ENCODE measurements around the gene VWA5B1.

VWA5B1 gene

DNA sequence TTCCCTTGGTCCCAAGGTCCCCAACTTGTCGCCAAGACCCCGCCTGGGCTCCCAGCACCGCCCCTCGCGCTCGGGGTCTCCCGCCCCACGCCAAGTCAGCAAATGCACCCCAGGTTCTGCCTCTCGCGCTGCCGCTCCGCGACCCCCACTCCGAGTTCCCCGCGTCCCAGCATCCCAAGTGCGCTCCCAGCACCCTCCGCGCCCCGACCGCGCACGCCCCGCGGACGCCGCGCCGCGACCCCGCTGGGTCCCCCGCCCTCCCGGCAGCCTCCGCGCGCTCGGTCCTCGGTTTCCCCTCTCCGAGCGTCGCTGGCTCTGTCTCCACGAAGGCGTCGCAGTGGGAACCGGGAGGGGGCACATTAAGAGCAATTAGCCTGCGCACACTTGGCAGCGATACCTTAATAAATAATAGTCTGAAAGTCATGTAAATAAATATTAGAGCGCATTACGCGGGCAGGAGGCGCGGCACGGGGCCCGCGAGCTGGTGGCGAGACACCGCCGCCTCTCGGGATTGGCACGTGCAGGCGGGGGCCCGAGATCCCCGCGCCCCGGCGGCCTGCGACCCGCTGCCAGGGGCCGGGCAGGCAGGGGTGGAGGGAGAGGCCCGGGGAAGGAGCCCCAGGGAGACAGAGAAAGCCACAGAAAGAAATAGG, 75.9 kb downstream of the VWA5B1 start:
- ATAC-seq (no peak), DNase-seq (no peak)

DNA sequence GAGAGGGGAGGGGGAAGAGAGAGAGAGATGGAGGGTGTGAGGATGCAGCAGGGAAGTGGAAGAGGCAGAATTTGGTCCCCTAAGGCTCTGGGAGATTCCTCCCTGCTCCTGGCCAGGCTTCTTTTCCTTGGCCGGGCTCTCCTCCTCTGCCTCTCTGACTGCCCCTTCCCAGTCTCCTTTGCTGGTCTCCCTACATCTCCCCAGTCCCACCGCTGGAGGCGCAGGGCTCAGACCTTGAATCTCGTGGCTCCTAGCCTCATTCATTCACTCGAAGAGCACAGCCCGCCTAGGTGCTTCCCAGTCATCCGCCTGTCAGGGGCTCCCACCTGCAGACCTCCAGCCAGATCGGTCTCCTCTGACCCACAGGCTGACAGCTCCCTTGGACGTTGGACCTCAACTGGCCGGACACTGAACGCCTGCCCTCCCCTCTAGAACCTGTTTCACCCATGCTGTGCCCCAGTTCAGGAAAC, 76.5 kb downstream of the VWA5B1 start:
- no peak for DNase-seq
- no peak for ATAC-seq

DNA sequence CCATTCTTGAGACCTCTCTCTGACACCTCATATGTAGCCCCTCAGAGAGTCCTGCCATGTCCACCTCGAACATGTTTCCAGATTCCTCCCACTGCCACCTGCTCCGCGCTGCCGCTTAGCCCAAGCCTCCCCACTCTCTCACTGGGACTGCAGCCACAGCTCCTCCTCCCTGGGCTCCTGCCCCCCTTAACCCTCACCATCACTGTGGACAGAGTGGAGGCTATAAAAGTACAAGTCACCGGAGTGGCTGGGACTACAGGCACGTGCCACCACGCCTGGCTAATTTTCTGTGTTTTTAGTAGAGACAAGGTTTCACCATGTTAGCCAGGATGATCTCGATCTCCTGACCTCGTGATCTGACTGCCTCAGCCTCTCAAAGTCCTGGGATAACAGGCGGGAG, 77.0 kb downstream of the VWA5B1 start:
- DNase-seq (no peak), ATAC-seq (no peak)

DNA sequence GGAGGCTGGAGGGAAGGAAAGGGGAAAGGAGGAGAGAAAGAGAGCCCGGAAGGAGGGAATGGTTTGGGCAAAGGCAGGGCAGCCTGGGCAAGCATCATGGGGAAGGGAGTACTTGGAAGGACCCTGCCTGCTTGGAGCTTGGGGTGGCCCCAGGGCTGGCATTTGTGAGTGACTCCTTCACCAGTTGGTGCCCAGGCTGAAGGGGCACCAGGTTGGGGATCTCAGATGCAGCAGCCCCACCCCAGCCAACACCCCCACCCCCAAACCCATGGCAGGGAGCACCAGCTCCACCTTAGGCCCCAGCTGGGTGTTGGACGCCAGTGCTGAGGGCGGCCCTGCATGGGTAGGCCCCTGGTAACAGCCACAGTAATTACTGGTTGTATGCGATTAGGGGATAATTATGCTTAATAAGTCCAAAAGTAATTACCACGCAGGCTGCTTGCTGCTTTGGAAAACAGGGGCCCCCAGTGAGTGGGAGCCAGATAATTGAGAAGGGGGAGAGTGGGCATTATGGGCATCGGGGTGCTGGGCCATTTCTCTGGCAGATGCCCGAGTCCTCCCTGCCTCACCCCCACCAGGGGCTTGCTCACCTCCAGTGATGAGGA, 78.3 kb downstream of the VWA5B1 start:
- DNase-seq = no peak
- no peak for ATAC-seq

DNA sequence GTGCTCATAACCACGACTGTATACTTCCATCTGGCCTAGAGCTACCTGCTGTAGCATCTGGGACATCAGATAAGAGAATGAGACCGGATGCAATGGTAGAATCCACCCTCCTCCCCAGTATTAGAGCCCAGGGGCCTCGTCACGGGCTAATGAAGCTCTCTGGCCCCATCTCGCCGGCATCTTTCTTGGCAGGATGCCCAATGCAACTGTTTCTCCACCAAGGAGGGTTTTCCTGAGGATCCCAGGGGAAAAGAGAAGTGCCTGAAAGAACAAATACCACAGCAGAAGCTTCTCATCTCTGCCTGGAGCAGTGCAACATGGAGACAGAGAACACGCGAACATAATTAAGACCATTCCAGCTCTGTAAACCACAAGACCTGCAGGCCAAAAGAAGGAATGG, 80.0 kb downstream of the VWA5B1 start:
- no peak for ATAC-seq

GRCh38 chr1:20371411-20371810, 80.7 kb downstream of the VWA5B1 start:
- ATAC-seq (no peak), DNase-seq (no peak)

More for the DNA sequence above, 80.0 kb downstream of the VWA5B1 start:
- no peak for DNase-seq

- ATAC-seq = peak; percentile 55
- no peak for DNase-seq
Measured at GRCh38 chr1:20371883-20372282, 81.2 kb downstream of the VWA5B1 start.

DNA sequence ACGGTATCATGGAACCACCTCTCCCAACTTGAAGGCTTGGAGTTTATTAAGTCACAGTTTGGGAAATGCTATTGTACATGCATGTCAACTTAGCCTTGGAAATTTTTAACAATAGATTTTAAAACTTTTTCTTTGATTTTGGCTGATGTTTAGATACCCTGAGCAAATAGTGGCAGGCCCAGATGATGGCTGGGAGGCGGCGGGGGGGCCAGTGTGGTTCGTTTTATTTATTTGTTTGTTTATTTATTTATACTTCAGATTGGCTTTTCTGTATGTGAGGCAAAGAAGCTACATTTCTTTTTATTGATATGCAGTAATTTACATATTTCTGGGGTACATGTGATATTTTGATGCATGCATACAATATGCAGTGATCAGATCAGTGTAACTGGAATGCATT, 82.0 kb downstream of the VWA5B1 start:
- ATAC-seq = no peak

DNA sequence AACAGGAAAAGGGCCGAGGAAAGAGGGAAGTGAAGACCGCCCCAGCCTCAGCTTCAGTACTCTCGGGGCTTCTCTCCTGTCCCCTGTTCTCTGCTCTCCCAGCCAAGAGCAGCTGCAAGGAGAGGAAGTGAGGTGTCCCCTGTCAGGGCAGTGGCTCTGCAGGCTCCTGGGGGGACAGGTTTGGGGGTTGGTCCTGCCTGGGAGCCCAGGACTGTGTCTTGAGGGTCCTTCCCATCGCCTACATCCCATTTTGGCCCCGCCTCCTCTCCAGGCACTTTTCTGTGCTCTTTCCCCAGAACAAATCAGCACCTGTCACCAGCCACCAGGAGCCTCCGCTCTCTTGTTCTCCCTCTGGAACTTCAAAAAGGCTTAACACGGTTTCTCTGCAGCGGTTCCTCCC, 82.6 kb downstream of the VWA5B1 start:
- no peak for DNase-seq
- no peak for ATAC-seq

More for the DNA sequence above, 82.0 kb downstream of the VWA5B1 start:
- no peak for DNase-seq

GRCh38 chr1:20373764-20374163, 83.1 kb downstream of the VWA5B1 start:
- DNase-seq (no peak), ATAC-seq (no peak)

DNA sequence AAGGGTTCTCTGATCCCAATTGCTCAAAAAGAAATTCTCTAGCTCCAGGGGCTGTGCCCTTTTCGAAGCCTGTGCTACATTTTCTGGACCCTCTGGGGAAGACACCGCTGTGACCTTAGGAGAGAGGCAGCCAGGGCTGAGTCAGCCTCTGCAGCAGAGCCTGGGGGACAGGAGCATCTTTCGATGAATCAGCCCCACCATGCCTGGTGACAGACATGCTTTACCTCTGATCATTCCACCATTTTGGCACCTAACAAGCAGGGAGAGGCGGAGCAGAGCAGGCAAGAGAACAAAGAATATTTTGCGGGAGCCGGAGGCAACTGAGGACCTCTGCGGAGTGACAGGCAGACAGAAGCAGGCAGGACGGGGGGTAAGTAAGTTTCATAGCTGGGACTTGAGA, 84.9 kb downstream of the VWA5B1 start:
- ATAC-seq (no peak), DNase-seq (no peak)

GRCh38 chr1:20376171-20376570, 85.5 kb downstream of the VWA5B1 start:
- ATAC-seq (no peak), DNase-seq (no peak)

- DNase-seq = peak; percentile 78
Measured at GRCh38 chr1:20376880-20377494, 86.3 kb downstream of the VWA5B1 start.

DNA sequence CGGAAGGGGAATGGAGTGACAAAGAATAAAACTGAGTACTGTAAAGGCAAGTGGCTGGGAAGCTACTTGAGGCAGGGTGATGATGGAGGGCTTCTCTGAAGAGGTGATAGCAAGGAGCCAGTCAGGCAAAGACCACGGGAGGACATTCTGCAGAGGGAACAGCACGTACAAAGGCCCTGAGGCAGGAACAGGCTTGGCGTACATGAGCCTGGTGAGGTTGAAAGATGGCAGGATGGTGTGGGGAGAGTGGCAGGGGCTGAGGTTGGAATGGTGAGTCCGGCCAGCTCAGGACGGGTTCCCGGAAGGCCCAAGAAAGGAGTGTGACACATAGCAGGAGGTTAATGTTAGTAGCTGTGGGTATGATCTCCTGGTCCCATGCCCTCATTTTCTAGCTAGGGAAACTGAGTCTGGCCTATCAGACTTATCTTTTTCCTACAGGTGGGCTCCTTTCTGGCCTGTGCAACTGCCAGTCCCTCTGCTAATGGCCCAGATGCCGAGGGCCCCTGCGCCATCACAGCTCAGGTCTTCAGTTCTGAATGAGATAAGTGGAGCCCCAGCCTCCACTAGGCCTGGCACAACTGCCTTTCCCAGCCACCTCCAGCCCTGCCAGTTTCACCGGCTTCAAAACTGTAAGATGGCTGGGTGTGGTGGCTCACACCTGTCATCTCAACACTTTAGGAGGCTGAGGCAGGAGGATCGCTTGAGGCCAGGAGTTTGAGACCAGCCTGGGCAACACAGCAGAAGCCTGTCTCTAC, 87.0 kb downstream of the VWA5B1 start:
- ATAC-seq (no peak), DNase-seq (no peak)

More at GRCh38 chr1:20376880-20377494, 86.3 kb downstream of the VWA5B1 start:
- ATAC-seq = peak; percentile 73

DNA sequence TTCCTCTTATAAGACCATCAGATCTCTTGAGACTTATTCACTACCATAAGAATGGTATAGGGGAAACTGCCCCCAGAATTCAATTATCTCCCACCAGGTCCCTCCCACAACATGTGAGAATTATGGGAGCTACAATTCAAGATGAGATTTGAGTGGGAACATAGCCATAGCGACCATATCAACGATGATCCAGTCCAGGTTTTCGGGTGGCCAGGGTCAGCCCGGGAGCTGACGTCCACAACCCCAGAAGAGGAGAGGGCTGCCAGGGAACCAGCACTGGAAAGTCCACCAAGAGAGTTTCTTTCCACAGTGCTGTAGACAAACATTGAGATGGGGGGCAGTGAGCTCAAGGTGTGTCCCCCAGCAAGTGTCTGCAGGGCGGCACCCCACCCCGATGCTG, 88.4 kb downstream of the VWA5B1 start:
- no peak for DNase-seq

GRCh38 chr1:20380175-20380574, 89.5 kb downstream of the VWA5B1 start:
- peak; percentile 33 for ATAC-seq
- no peak for DNase-seq

More for the DNA sequence above, 88.4 kb downstream of the VWA5B1 start:
- no peak for ATAC-seq

DNA sequence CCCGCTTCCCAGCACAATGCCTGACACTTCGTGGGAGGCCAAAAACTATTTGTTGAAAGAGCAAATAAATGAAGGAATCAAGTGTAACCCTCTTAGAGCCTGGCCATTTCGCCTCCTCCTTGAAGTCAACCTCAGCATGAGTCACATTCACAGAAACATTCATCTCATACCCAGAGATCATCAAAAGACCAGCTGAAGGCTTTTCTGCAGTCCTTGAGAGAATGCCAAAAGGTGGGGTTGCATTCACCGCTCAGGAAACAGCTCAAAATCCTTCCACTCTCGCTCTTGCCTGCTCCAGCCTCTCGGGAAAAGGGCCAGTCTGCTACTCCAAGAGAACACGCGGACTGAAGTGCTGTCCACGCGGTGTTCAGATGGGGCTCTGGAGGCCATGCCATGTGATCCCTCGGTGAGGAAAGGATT, 90.0 kb downstream of the VWA5B1 start:
- peak; percentile 64 for ATAC-seq

DNA sequence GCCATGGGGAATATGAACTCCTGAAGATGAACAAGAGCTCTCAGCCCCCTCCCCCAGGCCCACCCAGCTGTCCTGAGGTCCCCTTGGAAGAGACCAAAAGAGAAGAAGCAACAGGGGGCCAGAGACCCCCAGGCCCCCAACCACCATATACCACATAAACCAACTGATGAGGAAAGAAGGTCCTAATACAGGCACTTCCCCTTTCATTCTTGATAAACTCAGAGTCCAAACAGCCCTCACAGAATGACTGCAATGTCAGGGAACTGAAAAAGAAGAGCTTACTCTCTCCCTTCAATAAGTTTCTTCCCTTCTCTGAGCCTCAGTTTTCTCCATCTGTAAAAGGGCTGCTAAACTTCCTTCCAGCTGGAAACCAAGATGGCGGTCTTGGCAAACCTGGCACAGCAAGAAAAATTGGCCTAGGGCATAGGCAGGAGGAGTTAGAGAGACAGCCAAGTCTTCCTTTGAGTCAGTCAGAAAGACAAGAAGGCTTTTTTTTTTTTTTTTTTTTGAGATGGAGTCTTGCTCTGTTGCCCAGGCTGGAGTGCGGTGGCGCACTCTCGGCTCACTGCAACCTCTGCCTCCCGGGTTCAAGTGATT, 90.5 kb downstream of the VWA5B1 start:
- ATAC-seq = no peak
- no peak for DNase-seq

More for the DNA sequence above, 90.0 kb downstream of the VWA5B1 start:
- no peak for DNase-seq

DNA sequence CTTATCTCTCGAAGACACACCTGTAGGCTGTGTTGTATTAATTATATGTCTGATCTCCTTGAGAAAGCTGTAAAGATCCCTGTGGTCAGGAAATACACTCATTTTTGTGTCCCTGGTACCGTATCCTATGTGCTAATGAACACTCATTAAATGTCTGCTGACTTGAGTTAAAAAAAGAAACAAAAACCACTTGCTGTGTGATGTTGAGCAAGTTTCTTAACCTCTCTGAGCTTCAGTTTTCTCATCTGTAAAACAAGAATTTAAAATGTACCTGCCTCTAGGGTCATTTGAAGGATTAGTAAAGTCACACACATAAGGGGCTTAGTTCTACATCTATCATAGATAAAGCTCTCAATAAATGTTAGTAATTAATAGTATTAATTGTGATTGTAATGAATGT, 91.3 kb downstream of the VWA5B1 start:
- ATAC-seq (no peak), DNase-seq (no peak)

GRCh38 chr1:20382711-20383110, 92.0 kb downstream of the VWA5B1 start:
- no peak for DNase-seq
- no peak for ATAC-seq

GRCh38 chr1:20383631-20384030, 93.0 kb downstream of the VWA5B1 start:
- DNase-seq (no peak), ATAC-seq (no peak)

DNA sequence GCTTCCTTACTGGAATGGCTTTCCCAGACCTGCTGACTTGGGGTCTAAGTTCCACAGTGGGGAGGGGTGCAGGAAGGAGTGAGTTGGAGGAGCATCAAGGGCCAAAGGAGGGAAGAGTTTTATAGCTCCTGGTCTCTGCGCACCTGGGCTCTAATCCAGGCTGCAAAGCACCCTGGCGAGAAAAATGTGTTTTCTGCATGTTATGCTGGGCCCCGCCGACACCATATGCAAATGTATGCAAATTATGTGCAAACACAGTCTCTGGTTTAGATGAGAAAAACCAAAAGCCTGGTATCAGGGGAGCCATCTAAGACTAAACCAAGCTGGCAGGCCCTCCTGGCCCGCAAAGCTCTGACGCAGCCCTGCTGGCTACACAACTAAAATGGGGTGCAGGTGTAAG, 95.0 kb downstream of the VWA5B1 start:
- no peak for ATAC-seq
- no peak for DNase-seq
